GM10266 (cell line): ENCODE measurements around the gene ASCL3.
A peak's percentile ranks its signal among the peaks of the same experiment; 100 is the strongest.

ENCODE experiments used
- DNase-seq: peaks from one replicate; pipeline ENCODE4 v3.0.0; 2012; ENCODE audit errors: extremely low spot score
- CTCF ChIP-seq: IDR thresholded peaks from 2 replicates; pipeline ENCODE4 v1.5.1; 2012; ENCODE audit warnings: mild to moderate bottlenecking, low read depth; ENCODE audit not compliant: control insufficient read depth, insufficient read depth; ENCODE audit errors: missing control alignments

ASCL3 gene

GRCh38 chr11:8973121-8973520, 30.3 kb upstream of the ASCL3 start:
- no peak for TF ChIP-seq CTCF
- no peak for DNase-seq

GRCh38 chr11:8971924-8972316, 29.1 kb upstream of the ASCL3 start:
- no peak for DNase-seq

GRCh38 chr11:8971196-8971923, 28.5 kb upstream of the ASCL3 start:
- no peak for TF ChIP-seq CTCF
- no peak for DNase-seq

More at GRCh38 chr11:8971924-8972316, 29.1 kb upstream of the ASCL3 start:
- no peak for TF ChIP-seq CTCF

- DNase-seq: no peak
- TF ChIP-seq CTCF: no peak
Observed at GRCh38 chr11:8967184-8967583, 24.4 kb upstream of the ASCL3 start.

- TF ChIP-seq CTCF: no peak
Observed at GRCh38 chr11:8964324-8965320, 21.8 kb upstream of the ASCL3 start, which contains the start of gene TMEM9B. Gene TMEM9B, minus strand, starts transcription at chr11:8964442. Its CDS starts 129 bp downstream, at chr11:8964313.

GRCh38 chr11:8963569-8964323, 20.9 kb upstream of the ASCL3 start:
- peak; percentile 80 for DNase-seq
- no peak for TF ChIP-seq CTCF

More at GRCh38 chr11:8964324-8965320, 21.8 kb upstream of the ASCL3 start, which contains the start of gene TMEM9B:
- DNase-seq: peak; percentile 89
